Prostate gland (tissue), 2 donors: Measurements from ENCODE around the gene NES.

Experiments used
- CTCF ChIP-seq, 4 experiments: fragments of 200-600 bp in 2 of 4; fragments of 450-650 bp in 2 of 4; sonication (generic) in 2 of 4; IDR thresholded peaks; 1 replicate in 3 of 4; 2 replicates in 1 of 4; pipeline ENCODE4 v1.5.1; 2016 to 2019; ENCODE audit warnings: antibody characterized with exemption in 4 of 4, mild to moderate bottlenecking in 2 of 4, moderate library complexity in 2 of 4
- POLR2A ChIP-seq: fragments of 450-650 bp; IDR thresholded peaks from one replicate; pipeline ENCODE4 v1.6.1; 2016; ENCODE audit warnings: antibody characterized with exemption, mild to moderate bottlenecking
- POLR2AphosphoS5 ChIP-seq: sonication (generic); formaldehyde crosslinking; IDR thresholded peaks from one replicate; pipeline ENCODE4 v1.6.1; 2017; ENCODE audit warnings: antibody characterized with exemption

- TF ChIP-seq CTCF (IDR thresholded peaks at IDR 0.05) (no peak), POLR2A (no peak), POLR2AphosphoS5 (no peak)
Observed at GRCh38 chr1:156655151-156655903, 21.9 kb downstream of the NES start.
